Calu3 (cell line): ENCODE measurements around the gene OBSCN. TPM values are rescaled to one million over a fixed set of nuclear protein-coding genes. Genes with fewer than 3 reads are reported as not detected.

ENCODE experiments used
- BruUV-seq: library from RNA; stranded (reverse); fragments of 400-500 nt; replicated peaks from 2 replicates; lab custom pipeline; 2021; lab: Mats Ljungman, UMichigan
- CTCF ChIA-PET: fragments of 300-600 bp; sonication (Branson Sonifier 250); formaldehyde crosslinking; loops from one replicate; lab custom pipeline; 2022; ENCODE audit warnings: antibody characterized with exemption; lab: Charles Lee
- DNase-seq: peaks from one replicate; pipeline ENCODE4 v3.0.0; 2022
- H3K27ac Mint-ChIP-seq: one replicate; pipeline ENCODE4 v1.8.0; 2022; ENCODE audit warnings: mixed read lengths; ENCODE audit not compliant: unreplicated experiment
- H3K27me3 Mint-ChIP-seq: one replicate; pipeline ENCODE4 v1.8.0; 2022; ENCODE audit warnings: mixed read lengths; ENCODE audit not compliant: unreplicated experiment
- H3K36me3 Mint-ChIP-seq: one replicate; pipeline ENCODE4 v1.8.0; 2022; ENCODE audit warnings: mild to moderate bottlenecking, moderate library complexity, mixed read lengths; ENCODE audit not compliant: insufficient read depth, unreplicated experiment
- H3K4me1 Mint-ChIP-seq: one replicate; pipeline ENCODE4 v1.8.0; 2022; ENCODE audit warnings: mild to moderate bottlenecking, low read depth, mixed read lengths; ENCODE audit not compliant: unreplicated experiment
- H3K4me3 Mint-ChIP-seq: one replicate; pipeline ENCODE4 v1.8.0; 2022; ENCODE audit warnings: mild to moderate bottlenecking, low read depth, moderate library complexity, mixed read lengths; ENCODE audit not compliant: unreplicated experiment
- H3K9me3 Mint-ChIP-seq: one replicate; pipeline ENCODE4 v1.8.0; 2022; ENCODE audit warnings: low read depth, mixed read lengths; ENCODE audit not compliant: unreplicated experiment
- CTCF ChIP-seq: fragments of 200-600 bp; IDR thresholded peaks from one replicate; pipeline ENCODE4 v1.8.0; 2022; ENCODE audit warnings: antibody characterized with exemption; ENCODE audit not compliant: unreplicated experiment
- intact Hi-C: fragments of 100-400 bp; cut with micrococcal nuclease; formaldehyde crosslinking; loops from one replicate; pipeline ENCODE4 v1.10.0; 2022; ENCODE audit not compliant: unreplicated experiment
- total RNA-seq: library from RNA; stranded (reverse); gene quantifications from 2 replicates; pipeline ENCODE4 v1.2.3, GENCODE V29; 2022

The OBSCN gene
- total RNA-seq, 1 experiment from 2014 or later: 19.5 TPM

GRCh38 chr1:228403231-228403631, 195.4 kb downstream of the OBSCN start:
- CTCF ChIA-PET: no interaction called here
- intact Hi-C loops: no loop called here
- Mint-ChIP-seq H3K4me3 (peak overlapping the region; percentile 81), H3K4me1 (peaks cover 47% of the 10 kb centered on the region), H3K27ac (no peak overlapping the region), H3K9me3 (no peaks in the 10 kb centered on the region), H3K27me3 (no peaks in the 10 kb centered on the region), H3K36me3 (peaks cover 86% of the 10 kb centered on the region)
- BruUV-seq: no TSS peak
- no peak for DNase-seq
- TF ChIP-seq CTCF: no peak

GRCh38 chr1:228404107-228404720, 196.4 kb downstream of the OBSCN start:
- Mint-ChIP-seq H3K27me3 (no peaks in the 10 kb centered on the region), H3K4me3 (peak overlapping the region; percentile 81), H3K27ac (no peak overlapping the region), H3K4me1 (peaks cover 50% of the 10 kb centered on the region), H3K36me3 (peaks cover 79% of the 10 kb centered on the region), H3K9me3 (no peaks in the 10 kb centered on the region)
- CTCF ChIA-PET: interaction anchor here (2.1 kb wide), 1 partner anchor 11 kb away, joined by 7 read pairs; no protein-coding TSS in a partner anchor
- no TSS peak for BruUV-seq
- no peak for TF ChIP-seq CTCF
- intact Hi-C loops: no loop called here
- no peak for DNase-seq

GRCh38 chr1:228405200-228405978, 197.5 kb downstream of the OBSCN start:
- BruUV-seq: no TSS peak
- peak overlapping the region; percentile 81 for H3K4me3 Mint-ChIP-seq
- intact Hi-C loops: no loop called here
- CTCF ChIA-PET: interaction anchor here (2.1 kb wide), 1 partner anchor 12 kb away, joined by 7 read pairs; no protein-coding TSS in a partner anchor
- H3K36me3 Mint-ChIP-seq: peaks cover 76% of the 10 kb centered on the region
- H3K27me3 Mint-ChIP-seq: no peaks in the 10 kb centered on the region
- DNase-seq: no peak
- no peaks in the 10 kb centered on the region for H3K9me3 Mint-ChIP-seq
- peaks cover 50% of the 10 kb centered on the region for H3K4me1 Mint-ChIP-seq
- no peak for TF ChIP-seq CTCF
- peak overlapping the region; percentile 74 for H3K27ac Mint-ChIP-seq

GRCh38 chr1:228405979-228406228, 198.1 kb downstream of the OBSCN start:
- no TSS peak for BruUV-seq
- CTCF ChIA-PET: interaction anchor here (1.3 to 2.1 kb wide), 3 partner anchors 9 to 192 kb away, joined by 3 to 8 read pairs (median 7); no protein-coding TSS in a partner anchor
- no peaks in the 10 kb centered on the region for H3K9me3 Mint-ChIP-seq
- no peaks in the 10 kb centered on the region for H3K27me3 Mint-ChIP-seq
- no peak for DNase-seq
- intact Hi-C loops: no loop called here
- H3K4me1 Mint-ChIP-seq: peaks cover 52% of the 10 kb centered on the region
- H3K4me3 Mint-ChIP-seq: peak overlapping the region; percentile 81
- peaks cover 72% of the 10 kb centered on the region for H3K36me3 Mint-ChIP-seq
- peak overlapping the region; percentile 74 for H3K27ac Mint-ChIP-seq
- TF ChIP-seq CTCF: no peak
